ENCODE results near the gene ING5.
A peak's percentile ranks its signal among the peaks of the same experiment; 100 is the strongest.

ING5 gene

GRCh38 chr2:241720099-241720498 lies 18.3 kb downstream of the ING5 start:
- no peak for DNase-seq

GRCh38 chr2:241720560-241720959 lies 18.7 kb downstream of the ING5 start:
- no peak for DNase-seq

- DNase-seq: no peak
These were observed 20.0 kb downstream of the ING5 start for GRCh38 chr2:241721852-241722251.

- no peak for DNase-seq
These were observed 21.1 kb downstream of the ING5 start for GRCh38 chr2:241722896-241723454.

GRCh38 chr2:241724259-241724974 lies 22.6 kb downstream of the ING5 start:
- DNase-seq: no peak

GRCh38 chr2:241724975-241725870 lies 23.4 kb downstream of the ING5 start:
- no peak for DNase-seq

- DNase-seq: no peak
These were observed 24.6 kb downstream of the ING5 start for GRCh38 chr2:241726459-241726858.

- no peak for DNase-seq
These were observed 26.2 kb downstream of the ING5 start for GRCh38 chr2:241728000-241728399.

- DNase-seq: no peak
These were observed 26.8 kb downstream of the ING5 start for GRCh38 chr2:241728627-241729026.

- DNase-seq: no peak
These were observed 28.0 kb downstream of the ING5 start for GRCh38 chr2:241729868-241730267.

- peak; percentile 35 to 54 for DNase-seq
These were observed 28.9 kb downstream of the ING5 start for GRCh38 chr2:241730671-241731293.

GRCh38 chr2:241732513-241733186 lies 30.8 kb downstream of the ING5 start:
- DNase-seq: peak; percentile 76 to 85

GRCh38 chr2:241733391-241734207 lies 31.8 kb downstream of the ING5 start:
- DNase-seq: peak; percentile 11 to 17

- no peak for DNase-seq
These were observed 32.3 kb downstream of the ING5 start for GRCh38 chr2:241734208-241734466.

GRCh38 chr2:241734467-241735208 lies 32.8 kb downstream of the ING5 start, which contains the start of gene D2HGDH:
Gene D2HGDH, plus strand, starts transcription at chr2:241734630. Its CDS starts 595 bp downstream, at chr2:241735225.
- peak; percentile 97 for DNase-seq

GRCh38 chr2:241736111-241736510 lies 34.3 kb downstream of the ING5 start:
- DNase-seq: no peak

- no peak for DNase-seq
These were observed 36.3 kb downstream of the ING5 start for GRCh38 chr2:241738040-241738686.

GRCh38 chr2:241739177-241739576 lies 37.3 kb downstream of the ING5 start:
- DNase-seq: no peak

- DNase-seq: peak; percentile 73 to 80
These were observed 37.8 kb downstream of the ING5 start for GRCh38 chr2:241739651-241740050.

- DNase-seq: peak in 1 of 2 experiments; percentile 48
These were observed 39.2 kb downstream of the ING5 start for GRCh38 chr2:241741016-241741415.
